Subcutaneous adipose tissue (tissue), 4 donors: Measurements from ENCODE around the gene SHISAL2A. TPM values are rescaled to one million over a fixed set of nuclear protein-coding genes. Genes with fewer than 3 reads are reported as not detected.

Source experiments
- total RNA-seq, 4 donors: library from RNA; depleted of rRNA; stranded (reverse); fragments of >200 nt; gene quantifications; one replicate each; pipeline ENCODE4 v1.1.0, GENCODE V29; 2016
- TF ChIP-seq, protein P1 (sequence below): fragments of 450-650 bp; IDR thresholded peaks from one replicate; pipeline ENCODE4 v1.5.1; 2016; ENCODE audit warnings: low read depth, mild to moderate bottlenecking, control low read depth, antibody characterized with exemption, moderate library complexity

SHISAL2A gene
- total RNA-seq, 4 donors from 2014 or later, result not detected

DNA sequence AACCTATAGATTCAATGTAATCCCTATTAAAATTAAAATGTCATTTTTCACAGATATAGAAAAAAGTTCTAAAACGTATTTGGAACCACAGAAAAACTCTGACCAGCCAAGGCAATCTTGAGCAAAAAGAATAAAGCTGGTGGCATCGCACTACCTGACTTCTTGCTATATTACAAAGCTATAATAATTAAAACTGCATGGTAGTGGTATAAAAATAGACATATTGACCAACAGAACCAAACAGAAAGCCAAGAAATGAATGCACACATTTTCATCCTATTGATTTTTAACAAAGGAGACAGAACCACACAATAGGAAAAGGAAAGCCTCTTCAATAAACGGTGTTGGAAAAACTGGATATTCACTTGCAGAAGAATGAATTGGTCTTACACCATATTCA, 9.2 kb upstream of the SHISAL2A start:
- TF ChIP-seq, protein P1, sequence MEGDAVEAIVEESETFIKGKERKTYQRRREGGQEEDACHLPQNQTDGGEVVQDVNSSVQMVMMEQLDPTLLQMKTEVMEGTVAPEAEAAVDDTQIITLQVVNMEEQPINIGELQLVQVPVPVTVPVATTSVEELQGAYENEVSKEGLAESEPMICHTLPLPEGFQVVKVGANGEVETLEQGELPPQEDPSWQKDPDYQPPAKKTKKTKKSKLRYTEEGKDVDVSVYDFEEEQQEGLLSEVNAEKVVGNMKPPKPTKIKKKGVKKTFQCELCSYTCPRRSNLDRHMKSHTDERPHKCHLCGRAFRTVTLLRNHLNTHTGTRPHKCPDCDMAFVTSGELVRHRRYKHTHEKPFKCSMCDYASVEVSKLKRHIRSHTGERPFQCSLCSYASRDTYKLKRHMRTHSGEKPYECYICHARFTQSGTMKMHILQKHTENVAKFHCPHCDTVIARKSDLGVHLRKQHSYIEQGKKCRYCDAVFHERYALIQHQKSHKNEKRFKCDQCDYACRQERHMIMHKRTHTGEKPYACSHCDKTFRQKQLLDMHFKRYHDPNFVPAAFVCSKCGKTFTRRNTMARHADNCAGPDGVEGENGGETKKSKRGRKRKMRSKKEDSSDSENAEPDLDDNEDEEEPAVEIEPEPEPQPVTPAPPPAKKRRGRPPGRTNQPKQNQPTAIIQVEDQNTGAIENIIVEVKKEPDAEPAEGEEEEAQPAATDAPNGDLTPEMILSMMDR, result no peak

DNA sequence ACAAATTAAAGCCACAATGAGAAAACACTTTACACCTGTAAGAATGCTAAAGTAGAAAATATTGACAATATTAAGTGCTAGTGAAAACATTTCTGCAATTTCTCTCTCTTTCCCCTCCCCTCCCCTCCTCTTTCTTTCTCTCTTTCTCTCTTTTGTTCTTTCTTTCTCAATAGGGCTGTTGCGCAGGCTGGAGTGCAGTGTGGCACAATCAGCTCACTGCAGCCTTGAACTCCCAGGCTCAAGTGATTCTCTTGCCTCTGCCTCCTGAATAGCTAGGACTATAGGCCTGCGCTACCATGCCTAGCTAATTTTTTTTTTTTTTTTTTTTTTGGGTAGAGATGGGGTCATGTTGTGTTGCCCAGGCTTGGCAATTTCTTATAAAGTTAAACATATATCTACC, 5.9 kb upstream of the SHISAL2A start:
- TF ChIP-seq, protein P1, result no peak

DNA sequence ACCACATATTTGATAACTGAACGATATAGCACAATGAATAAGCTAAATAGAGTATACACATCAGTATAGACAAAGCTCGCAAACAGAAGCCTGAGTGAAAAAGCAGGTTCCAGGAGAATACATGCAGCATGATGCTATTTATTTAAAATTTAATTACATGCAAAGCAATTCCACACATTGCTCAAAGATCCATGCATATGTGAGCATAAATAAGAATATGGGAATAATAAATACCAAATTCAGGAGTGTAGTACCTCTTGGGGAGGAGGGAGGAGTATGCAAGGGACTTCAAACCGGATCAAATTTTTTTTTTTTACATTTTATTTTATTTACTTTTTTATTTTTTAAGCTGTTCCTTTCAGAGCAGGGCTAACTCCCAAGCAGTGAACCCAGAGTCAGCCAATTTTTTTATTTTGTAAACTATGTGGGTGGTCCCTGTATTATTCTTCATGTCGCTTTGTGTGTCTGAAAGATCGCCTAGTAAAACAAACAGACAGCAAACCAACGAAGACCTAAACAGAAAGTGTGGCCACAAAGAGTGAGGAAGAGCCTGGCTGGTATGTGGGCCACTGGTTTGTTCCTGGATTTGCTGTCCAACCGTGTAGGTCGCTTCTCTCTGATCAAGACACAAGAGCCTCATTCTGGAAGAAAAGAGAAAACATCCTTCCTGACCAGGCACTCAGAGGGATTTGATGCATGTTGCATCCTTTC, 4.2 kb upstream of the SHISAL2A start:
- TF ChIP-seq, protein P1, result no peak

GRCh38 chr1:52629325-52629643, 3.7 kb upstream of the SHISAL2A start:
- TF ChIP-seq, protein P1, result no peak

DNA sequence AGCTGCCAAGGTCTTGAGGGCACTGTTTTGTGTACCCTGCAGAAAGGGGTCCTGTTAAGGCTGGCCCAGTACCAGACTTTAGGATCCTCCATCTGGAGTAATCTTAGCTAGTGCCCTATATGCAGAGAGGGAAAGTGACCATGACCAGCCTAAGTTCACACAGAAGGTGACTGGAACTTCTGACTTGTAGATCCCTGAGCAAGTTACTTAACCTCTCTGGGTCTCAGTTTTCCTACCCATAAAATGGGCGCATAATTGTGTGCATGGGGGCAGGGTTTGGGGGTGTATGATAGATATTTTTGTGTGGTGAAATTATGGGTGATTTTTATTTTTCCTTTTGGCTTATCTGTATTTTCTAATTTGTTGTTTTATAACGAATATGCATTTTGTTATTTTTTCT, 3.3 kb upstream of the SHISAL2A start:
- TF ChIP-seq, protein P1, result no peak

DNA sequence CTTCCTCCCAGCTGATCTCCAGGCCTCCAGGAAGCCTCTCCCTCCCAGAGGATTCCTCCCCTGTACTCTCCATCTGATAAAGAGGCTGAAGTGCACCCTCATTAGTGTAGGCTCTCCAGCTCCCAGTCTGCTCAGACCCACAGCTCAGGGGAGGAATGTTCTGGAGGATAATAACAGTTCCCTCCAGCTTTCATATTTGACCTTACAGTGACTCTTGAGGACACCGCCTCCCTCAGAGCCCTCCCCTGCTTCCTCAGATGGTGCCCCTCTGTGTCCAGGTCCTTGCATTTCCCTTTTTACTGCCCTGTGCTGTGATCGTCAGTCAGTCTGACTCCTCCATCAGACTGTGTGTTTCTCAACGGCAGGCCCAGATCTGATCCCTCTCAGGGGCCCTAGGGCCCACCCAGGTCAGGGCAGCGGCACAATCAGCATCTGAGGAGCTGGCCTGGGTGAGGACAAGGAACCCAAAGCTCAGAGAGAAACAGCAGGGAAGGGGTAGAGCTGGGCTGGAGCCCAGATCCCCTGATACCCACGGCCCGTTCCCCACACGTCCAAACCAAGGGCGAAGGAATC, 1.1 kb upstream of the SHISAL2A start:
- TF ChIP-seq, protein P1, result no peak

GRCh38 chr1:52633291-52633754, 355 bp downstream of the SHISAL2A start:
- TF ChIP-seq, protein P1, result no peak
